CD14-positive monocyte (primary cell): ENCODE data around the gene ARRB2. TPM values are rescaled to one million over a fixed set of nuclear protein-coding genes. Genes with fewer than 3 reads are reported as not detected.
A peak's percentile ranks its signal among the peaks of the same experiment; 100 is the strongest.

Experiments
- DNase-seq, 3 donors: peaks; one replicate each; pipeline ENCODE4 v3.0.0-alpha.2; 2011 to 2022
- H2AFZ ChIP-seq: 2 replicates; pipeline ENCODE4 v1.6.0; 2012; ENCODE audit warnings: mild to moderate bottlenecking, low read depth, low read length, inconsistent platforms; ENCODE audit not compliant: insufficient read depth, poor library complexity, severe bottlenecking
- H3K27ac ChIP-seq, 2 donors: 1 replicate in 1 of 2; 2 replicates in 1 of 2; pipeline ENCODE4 v1.5.1; 2012 to 2013; ENCODE audit warnings: low read length in 2 of 2, control low read depth in 1 of 2, inconsistent platforms in 1 of 2, low read depth in 1 of 2, mild to moderate bottlenecking in 1 of 2
- H3K27me3 ChIP-seq, 2 donors: one replicate each; pipeline versions ENCODE4 v1.6.0 to v1.6.1; 2011 to 2013; ENCODE audit warnings: low read length in 2 of 2; ENCODE audit not compliant: control insufficient read depth in 2 of 2, insufficient read depth in 2 of 2
- H3K36me3 ChIP-seq, 2 donors: replicated peaks in 1 of 2; 1 replicate in 1 of 2; 2 replicates in 1 of 2; pipeline versions ENCODE4 v1.5.1 to v1.6.1; 2012 to 2013; ENCODE audit warnings: low read length in 2 of 2, control low read depth in 1 of 2, inconsistent platforms in 1 of 2, mild to moderate bottlenecking in 1 of 2; ENCODE audit not compliant: insufficient read depth in 2 of 2, control insufficient read depth in 1 of 2
- H3K4me1 ChIP-seq, 2 donors: 1 replicate in 1 of 2; 2 replicates in 1 of 2; pipeline versions ENCODE4 v1.5.1 to v1.6.1; 2012 to 2013; ENCODE audit warnings: low read length in 2 of 2, control low read depth in 1 of 2, inconsistent platforms in 1 of 2, mild to moderate bottlenecking in 1 of 2, moderate library complexity in 1 of 2; ENCODE audit not compliant: insufficient read depth in 2 of 2, control insufficient read depth in 1 of 2
- H3K4me2 ChIP-seq: replicated peaks from 2 replicates; pipeline ENCODE3; 2012; ENCODE audit warnings: low read length, moderate library complexity, mild to moderate bottlenecking; ENCODE audit not compliant: poor library complexity, severe bottlenecking; ENCODE audit errors: extremely low read depth
- H3K4me3 ChIP-seq, 3 experiments: fragments of 200-600 bp in 1 of 3; sonication (generic) in 1 of 3; replicated peaks in 1 of 3; 1 replicate in 2 of 3; 2 replicates in 1 of 3; pipeline ENCODE4 v1.5.1; 2011 to 2013; ENCODE audit warnings: low read length in 3 of 3, mild to moderate bottlenecking in 3 of 3, control low read depth in 2 of 3, low read depth in 2 of 3, inconsistent platforms in 1 of 3, moderate library complexity in 1 of 3
- H3K79me2 ChIP-seq: 2 replicates; pipeline ENCODE4 v1.6.0; 2012; ENCODE audit warnings: mild to moderate bottlenecking, control low read depth, inconsistent platforms, low read length, moderate library complexity; ENCODE audit not compliant: insufficient read depth
- H3K9ac ChIP-seq: 2 replicates; pipeline ENCODE4 v1.6.0; 2017; ENCODE audit warnings: low read length, mild to moderate bottlenecking; ENCODE audit not compliant: insufficient read depth, poor library complexity, severe bottlenecking
- H3K9me3 ChIP-seq, 2 donors: replicated peaks in 1 of 2; 1 replicate in 1 of 2; 2 replicates in 1 of 2; pipeline versions ENCODE4 v1.5.1 to v1.6.1; 2012 to 2013; ENCODE audit warnings: low read length in 2 of 2, control low read depth in 1 of 2; ENCODE audit not compliant: control insufficient read depth in 1 of 2, insufficient read depth in 1 of 2
- H4K20me1 ChIP-seq: 2 replicates; pipeline ENCODE4 v1.6.0; 2012; ENCODE audit warnings: mild to moderate bottlenecking, low read length, control low read depth, moderate library complexity; ENCODE audit not compliant: insufficient read depth
- H3K27ac Mint-ChIP-seq, 7 donors: one replicate each; pipeline ENCODE4 v1.8.0; 2020; ENCODE audit warnings: mild to moderate bottlenecking in 7 of 7, mixed read lengths in 7 of 7, moderate library complexity in 6 of 7, inconsistent platforms in 2 of 7
- H3K27me3 Mint-ChIP-seq, 3 donors: one replicate each; pipeline ENCODE4 v1.8.0; 2021 to 2022; ENCODE audit warnings: low read depth in 3 of 3, mild to moderate bottlenecking in 3 of 3, mixed read lengths in 3 of 3, moderate library complexity in 3 of 3, inconsistent platforms in 1 of 3
- H3K36me3 Mint-ChIP-seq, 2 donors: one replicate each; pipeline ENCODE4 v1.8.0; 2020; ENCODE audit warnings: mixed read lengths in 2 of 2, inconsistent platforms in 1 of 2, mild to moderate bottlenecking in 1 of 2
- H3K4me1 Mint-ChIP-seq: one replicate; pipeline ENCODE4 v1.8.0; 2020; ENCODE audit warnings: mild to moderate bottlenecking, mixed read lengths
- H3K4me3 Mint-ChIP-seq, 2 donors: one replicate each; pipeline ENCODE4 v1.8.0; 2020; ENCODE audit warnings: mild to moderate bottlenecking in 2 of 2, mixed read lengths in 2 of 2, moderate library complexity in 1 of 2
- H3K9me3 Mint-ChIP-seq, 7 donors: one replicate each; pipeline ENCODE4 v1.8.0; 2020 to 2022; ENCODE audit warnings: mixed read lengths in 7 of 7, mild to moderate bottlenecking in 6 of 7, moderate library complexity in 6 of 7, inconsistent platforms in 2 of 7
- CTCF ChIP-seq: fragments of 200-600 bp; IDR thresholded peaks from one replicate; pipeline ENCODE4 v1.8.0; 2022; ENCODE audit warnings: antibody characterized with exemption, mild to moderate bottlenecking
- WGBS: methylation state at CpG from one replicate; pipeline ENCODE4 v1.1.5; 2013; ENCODE audit warnings: missing lambda C conversion rate; ENCODE audit not compliant: insufficient coverage; 5-methylcytosine and 5-hydroxymethylcytosine counted together
- intact Hi-C, 2 donors: fragments of 100-400 bp; cut with micrococcal nuclease; formaldehyde crosslinking; loops; one replicate each; pipeline versions ENCODE4 v1.15.0 to v1.15.1; 2023
- polyA plus RNA-seq, 3 donors: library from polyadenylated mRNA; depleted of rRNA in 1 of 3; unstranded in 2 of 3; stranded (reverse) in 1 of 3; fragments of 300-500 nt in 2 of 3; fragments of >200 nt in 1 of 3; fragmentation: Illumina TruSeq in 2 of 3; gene quantifications; 1 replicate in 2 of 3; 2 replicates in 1 of 3; pipeline ENCODE4 v1.2.3, GENCODE V29; 2012 to 2021

Gene ARRB2
- polyA plus RNA-seq, 3 donors: 134 to 760 (median 150) TPM

GRCh38 chr17:4750606-4751005 is 40.2 kb downstream of the ARRB2 start:
- peaks cover 0 to 2% (median 0%) of the 10 kb centered on the region in 7 donors for H3K9me3 Mint-ChIP-seq
- peaks cover 47% of the 10 kb centered on the region for H3K4me1 Mint-ChIP-seq

GRCh38 chr17:4751932-4752331 is 41.5 kb downstream of the ARRB2 start:
- Mint-ChIP-seq H3K4me3 (peak overlapping the region in 1 of 2 donors; percentile 11), H3K36me3 (no peaks in the 10 kb centered on the region), H3K9me3 (no peaks in the 10 kb centered on the region), H3K27me3 (peaks cover 20 to 49% (median 24%) of the 10 kb centered on the region in 3 donors), H3K4me1 (peaks cover 40% of the 10 kb centered on the region), H3K27ac (no peak overlapping the region)
- H3K36me3 ChIP-seq: no peaks in the 10 kb centered on the region
- no peaks in the 10 kb centered on the region for H3K9me3 ChIP-seq
- peaks cover 5 to 9% of the 10 kb centered on the region in 2 donors for H3K27me3 ChIP-seq
- H2AFZ ChIP-seq: no peak overlapping the region
- DNase-seq: no peak
- H3K27ac ChIP-seq: no peak overlapping the region
- no peak overlapping the region for H3K9ac ChIP-seq
- H4K20me1 ChIP-seq: no peaks in the 10 kb centered on the region
- intact Hi-C loops: no loop called here
- no peak for TF ChIP-seq CTCF
- no peak overlapping the region for H3K4me2 ChIP-seq
- H3K79me2 ChIP-seq: no peaks in the 10 kb centered on the region
- peaks cover 33 to 34% of the 10 kb centered on the region in 2 donors for H3K4me1 ChIP-seq
- 93% methylated on average over 2 of the region's 5 CpGs for WGBS
- H3K4me3 ChIP-seq: no peak overlapping the region

More at GRCh38 chr17:4750606-4751005, 40.2 kb downstream of the ARRB2 start:
- 0% methylated on average over 1 of the region's 3 CpGs for WGBS
- peak overlapping the region in 1 of 2 donors; percentile 21 for H3K4me3 Mint-ChIP-seq
- peaks cover 22 to 59% (median 33%) of the 10 kb centered on the region in 3 donors for H3K27me3 Mint-ChIP-seq
- H2AFZ ChIP-seq: no peak overlapping the region
- intact Hi-C loops: no loop called here
- H3K36me3 Mint-ChIP-seq: no peaks in the 10 kb centered on the region
- H3K36me3 ChIP-seq: no peaks in the 10 kb centered on the region
- H3K4me1 ChIP-seq: peaks cover 37 to 43% of the 10 kb centered on the region in 2 donors
- no peaks in the 10 kb centered on the region for H3K79me2 ChIP-seq
- peak overlapping the region in 1 of 7 donors; percentile 25 for H3K27ac Mint-ChIP-seq
- H3K27me3 ChIP-seq: peaks cover 5 to 9% of the 10 kb centered on the region in 2 donors
- no peak overlapping the region for H3K4me3 ChIP-seq
- no peak for DNase-seq
- no peak for TF ChIP-seq CTCF
- no peaks in the 10 kb centered on the region for H3K9me3 ChIP-seq
- H3K27ac ChIP-seq: no peak overlapping the region
- H4K20me1 ChIP-seq: no peaks in the 10 kb centered on the region
- H3K4me2 ChIP-seq: no peak overlapping the region
- H3K9ac ChIP-seq: no peak overlapping the region
